HepG2 (cell line): Measurements from ENCODE around the gene TNFSF18. TPM values are rescaled to one million over a fixed set of nuclear protein-coding genes. Genes with fewer than 3 reads are reported as not detected.

Experiments used
- ATAC-seq: fragments of 200-7000 bp; cut with Tn5 transposase; 3 replicates; pipeline ENCODE4 v1.9.1; 2020; ENCODE audit warnings: mild to moderate bottlenecking, moderate library complexity
- BruUV-seq: library from RNA; stranded (reverse); fragments of 400-500 nt; replicated peaks from 2 replicates; lab custom pipeline; 2021; lab: Mats Ljungman, UMichigan
- CTCF ChIA-PET: fragments of 300-600 bp; formaldehyde crosslinking; extraction: SDS; loops from one replicate; lab custom pipeline; 2021; ENCODE audit warnings: low total read pairs, inconsistent platforms, low intra/inter-chr PET ratio; lab: Yijun Ruan, JAX
- POLR2A ChIA-PET: fragments of 350-600 bp; sonication (Branson Sonifier 250); formaldehyde crosslinking; loops from one replicate; lab custom pipeline; 2020; ENCODE audit warnings: antibody characterized with exemption, inconsistent platforms; lab: Yijun Ruan, JAX
- DNase-seq: peaks from one replicate; pipeline ENCODE4 v3.0.0-alpha.2; 2015; ENCODE audit warnings: low spot score
- FAIRE-seq: peaks from 3 replicates; lab custom pipeline; 2011; peaks lifted over from hg19 to GRCh38; lab: Jason Lieb, UNC
- H2AFZ ChIP-seq: one replicate; pipeline ENCODE4 v1.6.1; 2011; ENCODE audit warnings: low read length, inconsistent platforms
- H3K27ac ChIP-seq: fragments of 300-600 bp; 3 replicates; pipeline ENCODE4 v1.8.0; 2011; ENCODE audit warnings: mixed run types, mild to moderate bottlenecking, mixed read lengths, low read length, inconsistent platforms; ENCODE audit not compliant: insufficient read depth; ENCODE audit errors: extremely low read length
- H3K27me3 ChIP-seq, 2 experiments: fragments of 200-600 bp in 1 of 2; 2 replicates in 1 of 2; 3 replicates in 1 of 2; pipeline versions ENCODE4 v1.6.0 to v1.8.0; 2011; ENCODE audit warnings: low read length in 2 of 2, mild to moderate bottlenecking in 2 of 2, moderate library complexity in 2 of 2, inconsistent platforms in 1 of 2; ENCODE audit not compliant: insufficient read depth in 2 of 2, control insufficient read depth in 1 of 2
- H3K36me3 ChIP-seq, 2 experiments: fragments of 200-600 bp in 1 of 2; replicated peaks in 1 of 2; 2 replicates in 1 of 2; 3 replicates in 1 of 2; pipeline versions ENCODE4 v1.5.1 to v1.8.0; 2011; ENCODE audit warnings: low read length in 2 of 2, inconsistent platforms in 1 of 2; ENCODE audit not compliant: insufficient read depth in 2 of 2, control insufficient read depth in 1 of 2
- H3K4me1 ChIP-seq: 2 replicates; pipeline ENCODE4 v1.5.1; 2012; ENCODE audit warnings: low read length, inconsistent platforms; ENCODE audit not compliant: insufficient read depth
- H3K4me2 ChIP-seq: 2 replicates; pipeline ENCODE4 v1.6.0; 2011; ENCODE audit warnings: low read depth, low read length, inconsistent platforms
- H3K4me3 ChIP-seq, 3 experiments: fragments of 200-600 bp in 1 of 3; sonication (generic), shearing (Covaris generic) in 1 of 3; replicated peaks in 1 of 3; 2 replicates each; pipeline ENCODE4 v1.5.1; 2011 to 2016; ENCODE audit warnings: low read length in 3 of 3, inconsistent platforms in 2 of 3, low read depth in 2 of 3, mild to moderate bottlenecking in 2 of 3, control low read depth in 1 of 3, mixed read lengths in 1 of 3; ENCODE audit not compliant: insufficient read depth in 1 of 3
- H3K79me2 ChIP-seq: one replicate; pipeline ENCODE4 v1.6.1; 2011; ENCODE audit warnings: low read length, inconsistent platforms; ENCODE audit not compliant: insufficient read depth
- H3K9ac ChIP-seq: 2 replicates; pipeline ENCODE4 v1.6.0; 2011; ENCODE audit warnings: mild to moderate bottlenecking, low read depth, low read length, inconsistent platforms; ENCODE audit not compliant: insufficient read depth
- H3K9me3 ChIP-seq: 2 replicates; pipeline ENCODE4 v1.5.1; 2012; ENCODE audit warnings: mild to moderate bottlenecking, low read length
- H4K20me1 ChIP-seq: 2 replicates; pipeline ENCODE4 v1.6.0; 2011; ENCODE audit warnings: inconsistent platforms, mild to moderate bottlenecking, low read length, moderate library complexity; ENCODE audit not compliant: insufficient read depth
- GABPA ChIP-seq, 2 experiments: IDR thresholded peaks; 2 replicates each; pipeline ENCODE4 v1.6.1; 2011 to 2016; ENCODE audit warnings: low read depth in 2 of 2, low read length in 1 of 2, missing biosample characterization in 1 of 2, missing genetic modification characterization in 1 of 2
- GATA4 ChIP-seq: sonication (generic); IDR thresholded peaks from 2 replicates; pipeline ENCODE4 v1.6.1; 2016; ENCODE audit warnings: antibody characterized with exemption, low read depth, borderline replicate concordance
- MLLT10 ChIP-seq: sonication (generic); formaldehyde crosslinking; IDR thresholded peaks from 2 replicates; pipeline ENCODE4 v1.4.0; 2020; ENCODE audit warnings: missing genetic modification reagents
- NFE2L1 ChIP-seq: sonication (generic); formaldehyde crosslinking; IDR thresholded peaks from 2 replicates; pipeline ENCODE4 v1.4.0; 2020; ENCODE audit warnings: missing genetic modification reagents, mild to moderate bottlenecking, borderline replicate concordance
- SSRP1 ChIP-seq: IDR thresholded peaks from 2 replicates; pipeline ENCODE4 v1.6.1; 2016; ENCODE audit warnings: control low read depth
- ZNF329 ChIP-seq: sonication (generic); formaldehyde crosslinking; IDR thresholded peaks from 2 replicates; pipeline ENCODE4 v1.9.0; 2021; ENCODE audit warnings: low read depth, mild to moderate bottlenecking, missing genetic modification reagents
- ZNF607 ChIP-seq: sonication (generic); formaldehyde crosslinking; IDR thresholded peaks from 2 replicates; pipeline ENCODE4 v1.5.1; 2020; ENCODE audit warnings: missing genetic modification reagents, mild to moderate bottlenecking, borderline replicate concordance
- WGBS: methylation state at CpG from one replicate; pipeline ENCODE4 v1.1.6; 2017; ENCODE audit warnings: low lambda C conversion rate; 5-methylcytosine and 5-hydroxymethylcytosine counted together
- in situ Hi-C: cut with HindIII; loops from 2 replicates; pipeline ENCODE4 v1.10.0; 2017; ENCODE audit warnings: low pct_unique_long_range_greater_than_20kb; ENCODE audit not compliant: extremely low pct_ligation_motif_present
- intact Hi-C: fragments of 100-400 bp; cut with micrococcal nuclease; formaldehyde crosslinking; loops from one replicate; pipeline ENCODE4 v1.10.0; 2022; ENCODE audit not compliant: unreplicated experiment
- polyA plus RNA-seq, 8 experiments: library from polyadenylated mRNA; depleted of rRNA in 3 of 8; stranded (reverse) in 7 of 8; unstranded in 1 of 8; fragments of >200 nt; fragmentation: Illumina TruSeq in 4 of 8; extraction: Trizol in 4 of 8; gene quantifications; 2 replicates each; pipeline versions ENCODE4 v1.2.1 to v1.2.3, GENCODE V29; 2011 to 2016; ENCODE audit warnings: low read depth in 4 of 8, missing spikeins in 1 of 8, mixed read lengths in 1 of 8; ENCODE audit not compliant: insufficient read depth in 1 of 8
- total RNA-seq, 5 experiments: library from RNA; depleted of rRNA; stranded (reverse); fragments of >200 nt; fragmentation: Illumina TruSeq; extraction: Trizol; gene quantifications; 2 replicates each; pipeline ENCODE4 v1.2.3, GENCODE V29; 2016; ENCODE audit warnings: low read depth in 1 of 5
- TF ChIP-seq, protein P1 (sequence below): sonication (generic); formaldehyde crosslinking; IDR thresholded peaks from 2 replicates; pipeline ENCODE4 v1.9.0; 2022; ENCODE audit warnings: missing genetic modification reagents, mild to moderate bottlenecking, borderline replicate concordance
- TF ChIP-seq, protein P2 (sequence below): IDR thresholded peaks from 2 replicates; pipeline ENCODE4 v1.6.1; 2016; ENCODE audit warnings: missing genetic modification reagents, missing compliant biosample characterization
- TF ChIP-seq, protein P3 (sequence below): IDR thresholded peaks from 2 replicates; pipeline ENCODE4 v1.6.1; 2016; ENCODE audit warnings: mild to moderate bottlenecking, missing biosample characterization, missing genetic modification reagents
- TF ChIP-seq, protein P4 (sequence below): fragments of 450-650 bp; IDR thresholded peaks from 2 replicates; pipeline ENCODE4 v1.6.1; 2017; ENCODE audit warnings: mild to moderate bottlenecking
- TF ChIP-seq, protein P5 (sequence below): sonication (generic); formaldehyde crosslinking; IDR thresholded peaks from 2 replicates; pipeline ENCODE4 v1.8.0; 2022; ENCODE audit warnings: missing genetic modification reagents, mild to moderate bottlenecking, moderate library complexity, borderline replicate concordance
- TF ChIP-seq, protein P6 (sequence below): sonication (generic); formaldehyde crosslinking; IDR thresholded peaks from 2 replicates; pipeline ENCODE4 v1.5.0; 2020; ENCODE audit warnings: missing genetic modification reagents

Gene TNFSF18
- total and polyA plus RNA-seq, 2 of the 13 experiments (the other 11 are each of a cell fraction or from before 2014, with no cell fraction given): not detected

DNA sequence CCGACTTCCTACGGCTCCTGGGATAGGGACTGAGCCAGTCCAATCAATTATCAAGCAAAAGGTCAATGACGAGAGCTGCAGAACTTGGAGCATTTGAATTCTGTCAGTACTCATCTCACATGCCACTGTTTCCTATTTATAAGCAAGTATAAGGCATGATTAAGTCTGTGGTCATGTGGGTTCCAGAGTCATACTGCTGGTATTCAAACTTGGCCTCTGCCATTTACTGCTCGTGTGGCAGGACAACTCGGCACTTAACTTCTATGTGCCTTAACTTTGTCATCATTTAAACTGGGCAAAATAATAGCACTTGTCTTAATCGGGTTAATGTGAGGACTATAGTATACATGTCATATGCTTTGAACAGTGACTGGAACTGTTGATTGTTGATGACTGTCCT is 44.9 kb upstream of the TNFSF18 start:
- TF ChIP-seq, protein P1, sequence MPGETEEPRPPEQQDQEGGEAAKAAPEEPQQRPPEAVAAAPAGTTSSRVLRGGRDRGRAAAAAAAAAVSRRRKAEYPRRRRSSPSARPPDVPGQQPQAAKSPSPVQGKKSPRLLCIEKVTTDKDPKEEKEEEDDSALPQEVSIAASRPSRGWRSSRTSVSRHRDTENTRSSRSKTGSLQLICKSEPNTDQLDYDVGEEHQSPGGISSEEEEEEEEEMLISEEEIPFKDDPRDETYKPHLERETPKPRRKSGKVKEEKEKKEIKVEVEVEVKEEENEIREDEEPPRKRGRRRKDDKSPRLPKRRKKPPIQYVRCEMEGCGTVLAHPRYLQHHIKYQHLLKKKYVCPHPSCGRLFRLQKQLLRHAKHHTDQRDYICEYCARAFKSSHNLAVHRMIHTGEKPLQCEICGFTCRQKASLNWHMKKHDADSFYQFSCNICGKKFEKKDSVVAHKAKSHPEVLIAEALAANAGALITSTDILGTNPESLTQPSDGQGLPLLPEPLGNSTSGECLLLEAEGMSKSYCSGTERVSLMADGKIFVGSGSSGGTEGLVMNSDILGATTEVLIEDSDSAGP (CRISPR knock-in tag): no peak
- TF ChIP-seq, protein P2, sequence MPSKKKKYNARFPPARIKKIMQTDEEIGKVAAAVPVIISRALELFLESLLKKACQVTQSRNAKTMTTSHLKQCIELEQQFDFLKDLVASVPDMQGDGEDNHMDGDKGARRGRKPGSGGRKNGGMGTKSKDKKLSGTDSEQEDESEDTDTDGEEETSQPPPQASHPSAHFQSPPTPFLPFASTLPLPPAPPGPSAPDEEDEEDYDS (CRISPR knock-in tag): no peak
- TF ChIP-seq ZNF329 (CRISPR knock-in tag): no peak
- TF ChIP-seq, protein P3, sequence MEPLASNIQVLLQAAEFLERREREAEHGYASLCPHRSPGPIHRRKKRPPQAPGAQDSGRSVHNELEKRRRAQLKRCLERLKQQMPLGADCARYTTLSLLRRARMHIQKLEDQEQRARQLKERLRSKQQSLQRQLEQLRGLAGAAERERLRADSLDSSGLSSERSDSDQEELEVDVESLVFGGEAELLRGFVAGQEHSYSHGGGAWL (CRISPR knock-in tag): no peak
- no peak for TF ChIP-seq GABPA (IDR thresholded peaks at IDR 0.05; ENCODE audit: low read depth, low read length)
- TF ChIP-seq GABPA (CRISPR knock-in tag; IDR thresholded peaks at IDR 0.05; ENCODE audit: low read depth): no peak
- no peak for TF ChIP-seq ZNF607 (CRISPR knock-in tag)
- TF ChIP-seq, protein P4, sequence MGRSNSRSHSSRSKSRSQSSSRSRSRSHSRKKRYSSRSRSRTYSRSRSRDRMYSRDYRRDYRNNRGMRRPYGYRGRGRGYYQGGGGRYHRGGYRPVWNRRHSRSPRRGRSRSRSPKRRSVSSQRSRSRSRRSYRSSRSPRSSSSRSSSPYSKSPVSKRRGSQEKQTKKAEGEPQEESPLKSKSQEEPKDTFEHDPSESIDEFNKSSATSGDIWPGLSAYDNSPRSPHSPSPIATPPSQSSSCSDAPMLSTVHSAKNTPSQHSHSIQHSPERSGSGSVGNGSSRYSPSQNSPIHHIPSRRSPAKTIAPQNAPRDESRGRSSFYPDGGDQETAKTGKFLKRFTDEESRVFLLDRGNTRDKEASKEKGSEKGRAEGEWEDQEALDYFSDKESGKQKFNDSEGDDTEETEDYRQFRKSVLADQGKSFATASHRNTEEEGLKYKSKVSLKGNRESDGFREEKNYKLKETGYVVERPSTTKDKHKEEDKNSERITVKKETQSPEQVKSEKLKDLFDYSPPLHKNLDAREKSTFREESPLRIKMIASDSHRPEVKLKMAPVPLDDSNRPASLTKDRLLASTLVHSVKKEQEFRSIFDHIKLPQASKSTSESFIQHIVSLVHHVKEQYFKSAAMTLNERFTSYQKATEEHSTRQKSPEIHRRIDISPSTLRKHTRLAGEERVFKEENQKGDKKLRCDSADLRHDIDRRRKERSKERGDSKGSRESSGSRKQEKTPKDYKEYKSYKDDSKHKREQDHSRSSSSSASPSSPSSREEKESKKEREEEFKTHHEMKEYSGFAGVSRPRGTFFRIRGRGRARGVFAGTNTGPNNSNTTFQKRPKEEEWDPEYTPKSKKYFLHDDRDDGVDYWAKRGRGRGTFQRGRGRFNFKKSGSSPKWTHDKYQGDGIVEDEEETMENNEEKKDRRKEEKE: no peak
- no peak for TF ChIP-seq GATA4
- no peak for TF ChIP-seq NFE2L1
- TF ChIP-seq, protein P5, sequence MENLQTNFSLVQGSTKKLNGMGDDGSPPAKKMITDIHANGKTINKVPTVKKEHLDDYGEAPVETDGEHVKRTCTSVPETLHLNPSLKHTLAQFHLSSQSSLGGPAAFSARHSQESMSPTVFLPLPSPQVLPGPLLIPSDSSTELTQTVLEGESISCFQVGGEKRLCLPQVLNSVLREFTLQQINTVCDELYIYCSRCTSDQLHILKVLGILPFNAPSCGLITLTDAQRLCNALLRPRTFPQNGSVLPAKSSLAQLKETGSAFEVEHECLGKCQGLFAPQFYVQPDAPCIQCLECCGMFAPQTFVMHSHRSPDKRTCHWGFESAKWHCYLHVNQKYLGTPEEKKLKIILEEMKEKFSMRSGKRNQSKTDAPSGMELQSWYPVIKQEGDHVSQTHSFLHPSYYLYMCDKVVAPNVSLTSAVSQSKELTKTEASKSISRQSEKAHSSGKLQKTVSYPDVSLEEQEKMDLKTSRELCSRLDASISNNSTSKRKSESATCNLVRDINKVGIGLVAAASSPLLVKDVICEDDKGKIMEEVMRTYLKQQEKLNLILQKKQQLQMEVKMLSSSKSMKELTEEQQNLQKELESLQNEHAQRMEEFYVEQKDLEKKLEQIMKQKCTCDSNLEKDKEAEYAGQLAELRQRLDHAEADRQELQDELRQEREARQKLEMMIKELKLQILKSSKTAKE (CRISPR knock-in tag): no peak
- TF ChIP-seq, protein P6, sequence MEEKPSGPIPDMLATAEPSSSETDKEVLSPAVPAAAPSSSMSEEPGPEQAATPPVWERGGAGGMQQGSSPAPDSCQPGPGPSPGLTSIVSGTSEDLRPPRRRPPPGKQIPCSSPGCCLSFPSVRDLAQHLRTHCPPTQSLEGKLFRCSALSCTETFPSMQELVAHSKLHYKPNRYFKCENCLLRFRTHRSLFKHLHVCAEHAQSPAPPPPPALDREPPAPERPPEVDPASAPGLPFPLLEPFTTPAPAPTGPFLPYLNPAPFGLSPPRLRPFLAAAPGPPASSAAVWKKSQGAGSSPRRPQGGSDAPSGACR (CRISPR knock-in tag): no peak
- TF ChIP-seq SSRP1 (CRISPR knock-in tag): no peak
- TF ChIP-seq MLLT10 (CRISPR knock-in tag): no peak
- intact Hi-C loops: no loop called here
- Histone ChIP-seq H4K20me1 (no peaks in the 10 kb centered on the region), H3K4me1 (no peaks in the 10 kb centered on the region), H3K36me3 (no peaks in the 10 kb centered on the region), H3K27me3 (no peaks in the 10 kb centered on the region), H2AFZ (no peak overlapping the region), H3K9ac (no peak overlapping the region), H3K9me3 (no peaks in the 10 kb centered on the region), H3K79me2 (no peaks in the 10 kb centered on the region), H3K27ac (no peak overlapping the region), H3K4me3 (no peak overlapping the region), H3K4me2 (no peak overlapping the region)
- POLR2A ChIA-PET: no interaction called here
- DNase-seq (no peak), FAIRE-seq (no peak), ATAC-seq (no peak)
- in situ Hi-C loops: no loop called here
- BruUV-seq: no TSS peak
- CTCF ChIA-PET: no interaction called here
- 66% methylated on average over 6 of the region's 6 CpGs for WGBS
